ENCODE data around the gene GAR1.
"Not testable (repeated sequence)": the region's sequence is repeated elsewhere in the genome, so short reads cannot be mapped to it uniquely, and the experiment has no call there.

The GAR1 gene

DNA sequence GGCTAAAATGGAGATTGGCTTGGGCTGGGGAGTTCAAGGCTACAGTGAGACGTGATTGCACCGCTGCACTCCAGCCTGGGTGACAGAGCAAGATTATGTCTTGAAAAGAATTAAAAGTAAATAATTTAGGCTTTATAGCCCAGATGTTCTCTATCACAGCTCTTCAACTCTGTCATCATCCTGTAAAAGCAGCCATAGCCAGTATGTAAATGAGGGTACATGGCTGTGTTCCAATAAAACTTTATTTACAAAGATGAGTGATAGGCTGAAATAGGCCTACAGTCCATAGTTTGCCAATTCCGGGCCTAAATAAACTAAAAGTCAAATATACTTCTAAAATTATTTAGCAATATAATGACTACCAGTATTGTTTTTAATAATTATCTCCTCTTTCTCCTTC lies 21.4 kb downstream of the GAR1 start:
- H3K4me3 ChIP-seq (ENCODE audit: low read depth, low read length): no peak overlapping the region
- TF ChIP-seq CTCF (IDR thresholded peaks at IDR 0.05; ENCODE audit: borderline replicate concordance, insufficient read depth, low read depth, low read length): no peak

DNA sequence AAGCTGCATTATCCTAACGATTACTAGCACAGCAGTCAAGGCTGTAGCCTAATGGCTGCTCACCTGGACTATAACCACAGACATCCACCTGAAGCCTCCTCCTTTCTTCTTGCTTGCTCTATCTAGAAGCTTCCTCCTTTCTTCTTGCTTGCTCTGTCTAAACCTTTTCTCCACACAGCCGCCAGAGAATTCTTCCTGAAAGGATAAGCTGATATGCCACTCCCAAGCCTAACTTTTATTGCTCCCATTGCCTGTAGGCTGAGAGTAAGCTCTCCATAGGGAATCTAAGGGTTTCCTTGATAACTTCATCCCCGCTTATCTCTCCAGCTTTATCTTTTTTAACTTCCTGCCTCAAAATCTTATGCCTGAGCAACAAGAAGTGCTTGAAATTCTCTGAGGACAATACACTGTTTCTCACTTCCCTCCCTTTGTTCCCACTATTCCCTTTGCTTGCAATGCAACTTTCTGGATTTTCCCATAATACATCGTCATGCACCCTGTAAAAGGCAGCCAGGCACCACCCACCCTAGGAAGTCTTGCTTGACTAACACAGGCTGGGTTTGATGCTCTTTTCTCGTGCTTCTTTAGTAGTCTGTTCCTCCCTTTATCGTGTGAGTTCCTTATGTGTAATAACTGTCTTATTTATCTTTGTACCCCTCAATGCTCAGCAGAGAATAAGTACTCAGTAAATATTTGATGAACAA lies 31.0 kb downstream of the GAR1 start:
- H3K4me3 ChIP-seq (ENCODE audit: low read depth, low read length): no peak overlapping the region
- TF ChIP-seq CTCF (IDR thresholded peaks at IDR 0.05; ENCODE audit: borderline replicate concordance, insufficient read depth, low read depth, low read length): no peak

GRCh38 chr4:109847896-109848442 lies 32.4 kb downstream of the GAR1 start, which contains the start of gene LRIT3:
LRIT3 (plus strand) TSS chr4:109848107; CDS start chr4:109848202, 95 bp downstream.
- no peak for TF ChIP-seq CTCF (IDR thresholded peaks at IDR 0.05; ENCODE audit: borderline replicate concordance, insufficient read depth, low read depth, low read length)
- H3K4me3 ChIP-seq (ENCODE audit: low read depth, low read length): no peak within 1 kb of the TSS

GRCh38 chr4:109848501-109848900 lies 32.9 kb downstream of the GAR1 start:
- no peak for TF ChIP-seq CTCF (IDR thresholded peaks at IDR 0.05; ENCODE audit: borderline replicate concordance, insufficient read depth, low read depth, low read length)

DNA sequence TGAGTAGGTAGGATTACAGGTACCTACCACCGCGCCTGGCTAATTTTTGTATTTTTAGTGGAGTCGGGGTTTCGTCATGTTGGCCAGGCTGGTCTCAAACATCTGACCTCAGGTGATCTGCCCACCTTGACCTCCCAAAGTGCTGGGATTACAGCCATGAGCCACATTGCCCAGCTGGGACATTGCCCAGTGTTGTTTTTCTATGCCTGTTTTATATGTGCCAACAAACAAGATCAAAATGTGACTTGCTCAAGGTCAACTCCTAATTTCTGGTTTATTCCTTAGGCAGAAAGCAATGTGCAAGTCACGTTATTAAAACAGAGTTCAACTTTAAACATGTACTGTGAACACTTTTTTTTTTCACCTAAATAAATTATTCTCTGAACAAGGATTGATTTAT lies 35.0 kb downstream of the GAR1 start:
- H3K4me3 ChIP-seq (ENCODE audit: low read depth, low read length): no peak overlapping the region
- TF ChIP-seq CTCF (IDR thresholded peaks at IDR 0.05; ENCODE audit: borderline replicate concordance, insufficient read depth, low read depth, low read length): no peak

More at GRCh38 chr4:109848501-109848900, 32.9 kb downstream of the GAR1 start:
- no peak overlapping the region for H3K4me3 ChIP-seq (ENCODE audit: low read depth, low read length)

DNA sequence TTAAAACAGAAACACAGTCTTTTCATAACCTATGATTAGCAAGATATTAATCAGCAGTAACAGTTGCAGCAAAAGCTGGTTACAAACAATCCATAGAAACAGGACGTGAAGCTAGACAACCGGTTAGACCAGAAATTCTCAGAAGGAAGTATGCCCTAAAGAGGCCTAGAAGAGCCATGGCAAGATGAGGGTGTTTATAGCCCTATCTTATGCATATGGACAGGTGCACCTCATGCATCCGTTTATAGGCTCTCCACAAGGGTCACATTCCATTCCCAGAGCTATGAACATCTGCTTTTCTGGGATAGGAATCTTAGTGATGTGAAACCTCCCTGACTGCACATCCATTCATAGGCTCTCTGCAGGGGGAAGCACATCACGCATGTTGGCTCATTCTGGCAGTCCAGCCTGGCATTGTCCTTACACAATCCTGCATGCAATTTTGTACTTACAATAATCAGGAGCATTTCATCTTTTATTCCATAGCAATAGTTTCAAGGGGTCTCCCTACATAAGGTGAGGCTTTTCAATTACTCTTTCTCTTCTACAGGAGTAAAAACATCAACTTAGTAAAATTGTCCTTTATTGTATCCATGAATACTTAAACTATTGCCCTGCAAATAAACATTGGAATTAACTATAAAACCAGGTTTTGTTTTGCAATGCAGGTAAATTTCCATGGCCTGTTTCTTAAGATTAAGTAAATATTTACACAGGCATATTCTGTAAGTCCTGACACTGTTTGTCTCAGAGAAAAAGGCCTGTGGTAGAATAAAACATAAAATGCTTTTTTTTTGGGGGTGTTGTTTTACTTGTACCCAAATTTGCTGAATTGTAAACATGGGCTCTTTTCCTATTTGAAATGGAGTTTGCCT lies 44.1 kb downstream of the GAR1 start:
- not testable (repeated sequence) for H3K4me3 ChIP-seq (ENCODE audit: low read depth, low read length)

GRCh38 chr4:109861271-109861670 lies 45.7 kb downstream of the GAR1 start:
- TF ChIP-seq CTCF (IDR thresholded peaks at IDR 0.05; ENCODE audit: borderline replicate concordance, insufficient read depth, low read depth, low read length): no peak
- no peak overlapping the region for H3K4me3 ChIP-seq (ENCODE audit: low read depth, low read length)
